Stimulated activated CD8-positive, alpha-beta memory T cell treated with anti-CD3 and anti-CD28 coated beads, Interleukin-2, amount 100 ng/mL, for 48 hours (primary cell): ENCODE measurements around the gene IQCE.
A peak's percentile ranks its signal among the peaks of the same experiment; 100 is the strongest.
"Not testable (repeated sequence)": the region's sequence is repeated elsewhere in the genome, so short reads cannot be mapped to it uniquely, and the experiment has no call there.

Source experiments
- DNase-seq, 2 donors: peaks; one replicate each; pipeline ENCODE4 v3.0.0-alpha.2; 2020; ENCODE audit warnings: low read depth in 2 of 2

IQCE gene

GRCh38 chr7:2553831-2554581 is 4.8 kb upstream of the IQCE start:
- no peak for DNase-seq

GRCh38 chr7:2554661-2555111 is 4.1 kb upstream of the IQCE start:
- no peak for DNase-seq

DNA sequence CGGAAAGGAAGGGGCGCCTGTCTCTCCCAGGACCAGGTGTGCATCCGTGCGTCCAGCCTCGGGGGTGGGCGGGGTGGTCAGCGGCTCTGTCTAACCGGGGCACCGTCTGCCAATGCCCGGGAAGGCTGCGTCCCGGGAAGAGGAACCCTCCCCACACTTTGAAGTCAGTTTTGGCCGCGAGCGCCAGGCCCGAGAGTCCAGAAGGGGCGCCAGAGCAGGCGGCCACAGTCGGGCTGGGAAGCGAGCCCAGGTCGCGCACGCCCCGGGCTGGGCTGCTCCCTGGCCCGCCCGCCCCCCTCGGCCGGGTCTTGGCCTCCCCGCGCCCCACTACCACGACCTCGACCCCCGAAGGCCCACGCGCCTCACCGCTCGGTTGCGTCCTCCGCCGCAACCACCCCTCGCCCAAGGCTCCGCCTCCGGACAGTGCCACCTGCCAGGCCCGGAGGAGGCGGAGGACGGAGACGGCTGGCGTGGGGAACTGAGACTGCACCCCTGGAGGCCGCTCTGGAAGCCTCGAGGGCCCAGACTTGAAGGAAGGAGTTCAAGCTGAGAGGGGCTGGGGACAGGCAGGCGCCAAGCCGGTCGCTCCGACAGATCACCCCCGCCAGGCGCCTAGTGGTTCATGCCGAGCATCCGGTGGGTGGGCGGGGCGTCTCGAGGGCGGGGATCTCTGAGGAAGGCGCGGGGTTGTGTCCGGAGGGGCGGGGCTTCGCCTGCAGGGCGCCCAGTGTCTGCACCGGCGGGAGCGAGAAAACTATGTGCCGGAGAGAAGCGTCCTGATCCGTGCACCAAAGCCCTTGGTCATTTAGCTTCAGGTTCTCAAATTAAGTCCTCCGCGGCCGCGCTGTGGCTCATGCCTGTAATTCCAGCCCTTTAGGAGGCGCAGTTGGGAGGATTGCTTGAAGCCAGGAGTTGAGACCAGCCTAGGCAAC is 3.4 kb upstream of the IQCE start, which contains the start of gene BRAT1:
BRAT1 (minus strand) TSS at position 404 of the 932 bp plus-strand sequence. CDS start 1,093 bp downstream, outside the sequence.
- DNase-seq = peak; percentile 95

DNA sequence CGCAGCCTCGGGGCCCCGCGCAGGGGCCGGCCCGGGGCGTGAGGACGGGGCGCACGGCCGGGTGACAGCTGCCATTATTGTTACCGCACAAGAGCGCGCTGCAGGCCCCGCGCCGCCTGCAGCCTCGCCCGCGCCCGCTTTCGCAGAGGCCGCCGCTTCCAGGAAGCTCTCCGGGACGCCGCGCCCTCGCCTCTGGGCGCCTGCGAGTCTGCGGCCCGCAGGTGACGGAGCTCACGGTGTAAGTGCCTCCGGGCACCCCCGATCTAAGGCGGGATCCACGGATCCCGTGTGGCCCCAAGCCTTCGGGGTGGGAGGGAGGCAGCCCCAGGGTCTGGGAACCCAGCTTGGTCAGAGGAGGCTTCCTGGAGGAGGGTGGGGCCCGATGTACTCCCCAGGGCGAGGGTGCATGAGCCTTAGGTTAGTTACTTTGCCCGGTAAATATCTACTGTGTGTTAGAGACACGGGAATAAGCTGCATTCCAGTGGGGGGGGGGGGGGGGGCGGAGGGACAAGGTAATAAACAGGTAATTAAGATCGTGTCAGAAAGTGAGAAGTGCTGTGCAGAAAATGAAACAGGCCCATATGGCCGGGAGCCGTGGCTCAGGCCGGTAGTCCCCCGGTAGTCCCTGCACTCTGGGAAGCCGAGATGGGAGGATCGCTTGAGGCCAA is 638 bp downstream of the IQCE start:
- peak in 1 of 2 donors; percentile 36 for DNase-seq

DNA sequence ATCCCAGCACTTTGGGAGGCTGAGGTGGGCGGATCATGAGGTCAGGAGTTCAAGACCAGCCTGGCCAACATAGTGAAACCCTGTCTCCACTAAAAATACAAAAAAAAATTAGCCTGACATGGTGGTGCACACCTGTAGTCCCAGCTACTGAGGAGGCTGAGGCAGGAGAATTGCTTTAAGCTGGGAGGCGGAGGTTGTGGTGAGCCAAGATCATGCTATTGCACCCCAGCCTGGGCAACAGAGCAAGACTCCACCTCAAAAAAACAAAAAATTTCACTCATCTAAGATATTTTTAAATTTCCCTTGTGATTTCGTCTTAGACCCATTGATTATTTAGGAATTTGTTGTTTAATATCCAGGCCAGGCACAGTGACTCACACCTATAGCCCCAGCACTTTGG is 5.2 kb downstream of the IQCE start:
- DNase-seq = not testable (repeated sequence)

DNA sequence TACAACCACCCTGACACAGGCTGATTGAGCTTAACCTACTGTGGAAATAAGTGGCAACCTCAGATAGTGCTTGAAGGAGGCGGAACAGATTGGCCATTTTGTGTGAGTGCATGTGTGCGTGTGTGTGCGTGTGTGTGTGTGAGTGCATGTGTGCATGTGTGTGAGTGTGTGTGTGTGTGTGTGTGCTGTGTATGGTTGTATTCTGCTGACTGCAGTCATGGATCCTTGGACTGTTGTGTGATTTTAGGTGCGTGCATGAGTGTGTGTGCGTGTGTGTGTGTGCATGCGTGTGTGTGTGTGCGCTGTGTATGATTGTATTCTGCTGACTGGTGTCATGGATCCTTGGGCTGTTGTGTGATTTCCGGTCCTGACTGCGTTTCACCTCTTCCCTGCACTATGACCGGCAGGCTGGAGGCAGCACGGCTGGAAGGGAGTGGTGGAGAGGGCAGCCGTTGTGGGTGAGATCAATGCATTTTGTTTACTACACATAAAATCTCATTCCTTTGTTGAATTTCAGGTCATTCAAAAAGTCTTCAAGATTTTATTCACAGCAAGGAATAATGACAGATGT is 6.3 kb downstream of the IQCE start:
- DNase-seq = no peak

- DNase-seq = no peak
These were observed 7.6 kb downstream of the IQCE start for GRCh38 chr7:2566348-2566889.

- DNase-seq = no peak
These were observed 8.3 kb downstream of the IQCE start for GRCh38 chr7:2566890-2567678.

- DNase-seq = no peak
These were observed 9.0 kb downstream of the IQCE start for GRCh38 chr7:2567679-2568278.

DNA sequence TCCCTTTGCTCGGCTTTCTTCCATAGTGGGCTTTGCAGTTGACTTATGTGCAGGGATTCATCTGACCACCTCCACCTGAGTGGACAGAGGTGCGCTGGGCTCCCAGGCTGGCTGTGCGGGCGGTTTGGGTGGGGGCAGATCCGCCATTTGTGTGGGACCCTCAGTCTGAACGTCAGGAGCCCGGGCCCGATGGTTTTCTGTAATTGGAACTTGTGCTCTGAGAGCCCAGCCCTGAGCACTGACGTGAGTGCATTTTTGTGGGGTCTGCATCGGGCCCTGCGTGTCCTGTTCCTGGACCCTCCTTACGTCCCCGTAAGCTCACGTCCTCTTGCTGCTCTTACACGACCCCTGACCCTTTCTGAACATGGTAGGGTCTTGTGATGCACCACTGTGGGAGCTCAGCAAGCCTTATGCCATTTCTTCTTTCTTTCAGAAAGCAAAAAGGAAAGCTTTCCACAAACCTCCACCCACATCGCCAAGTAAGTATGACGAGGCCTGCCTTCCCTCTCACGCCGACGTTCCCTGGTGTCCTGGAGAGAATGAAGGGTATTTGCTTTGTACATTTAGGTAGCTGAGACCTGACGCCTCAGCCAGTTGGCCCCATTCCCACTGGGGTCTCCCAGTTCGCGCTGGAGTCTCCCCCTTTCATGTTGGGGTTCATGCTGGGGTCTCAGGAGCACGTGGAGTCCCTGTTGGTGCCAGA is 9.9 kb downstream of the IQCE start:
- DNase-seq = no peak

- no peak for DNase-seq
These were observed 10.6 kb downstream of the IQCE start for GRCh38 chr7:2569421-2569820.

DNA sequence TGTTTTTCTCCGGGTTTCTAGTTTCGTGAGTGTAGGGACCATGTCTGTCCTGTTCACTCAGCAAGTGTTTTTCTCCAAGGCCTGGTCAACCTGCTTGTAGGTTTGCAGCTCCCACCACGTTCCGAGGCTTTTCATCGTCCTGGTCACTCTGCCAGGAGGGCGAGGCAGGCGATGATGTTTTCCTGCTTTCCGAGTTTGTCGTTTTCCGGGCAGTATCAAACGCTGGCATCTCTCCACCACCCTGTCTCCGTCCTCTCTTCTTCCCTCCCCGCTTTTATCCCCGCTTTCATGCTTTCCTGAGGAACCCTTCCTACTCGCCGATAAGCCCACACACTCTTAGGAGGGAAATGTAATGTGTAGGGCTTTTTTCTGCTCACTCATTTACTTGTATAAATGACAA is 11.2 kb downstream of the IQCE start:
- no peak for DNase-seq

GRCh38 chr7:2571409-2571808 is 12.6 kb downstream of the IQCE start:
- DNase-seq = no peak

DNA sequence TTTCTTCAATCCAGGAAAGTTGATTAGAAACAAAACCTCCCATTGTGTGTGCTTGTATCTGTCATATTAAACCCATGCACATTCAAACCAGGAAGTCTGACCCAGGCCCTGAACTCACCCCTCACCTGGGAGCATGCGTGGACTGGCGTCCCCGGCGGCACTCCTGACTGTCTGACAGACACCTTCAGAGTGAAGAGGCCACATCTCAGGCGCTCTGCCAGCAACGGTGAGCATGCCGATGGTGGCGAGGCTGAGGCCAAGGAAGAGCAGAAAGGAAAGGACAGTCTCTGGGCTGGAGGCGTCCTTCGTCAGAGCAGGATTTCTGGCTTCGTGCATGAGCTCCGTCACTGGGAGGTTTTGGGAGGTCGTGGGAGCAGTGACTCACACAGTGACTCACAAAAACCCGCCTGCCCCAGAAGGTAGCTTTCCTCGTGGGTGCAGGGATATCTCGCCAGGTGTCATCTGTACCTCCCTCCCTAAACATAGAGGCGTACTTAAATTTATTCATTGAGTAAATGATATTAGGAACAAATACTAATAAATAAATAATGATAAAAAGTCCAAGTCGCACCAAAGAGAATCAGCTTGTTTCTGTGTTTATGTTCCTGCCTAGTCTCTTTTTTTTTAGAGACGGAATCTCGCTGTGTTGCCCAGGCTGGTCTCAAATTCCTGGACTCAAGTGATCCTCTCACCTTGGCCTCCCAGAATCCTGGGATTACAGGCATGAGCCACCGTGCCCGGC is 13.5 kb downstream of the IQCE start:
- no peak for DNase-seq

- DNase-seq = no peak
These were observed 15.0 kb downstream of the IQCE start for GRCh38 chr7:2573761-2574160.

GRCh38 chr7:2575046-2575732 is 16.4 kb downstream of the IQCE start:
- no peak for DNase-seq

GRCh38 chr7:2575733-2576340 is 17.1 kb downstream of the IQCE start:
- no peak for DNase-seq
